Ishikawa (cell line): ENCODE data around the gene SIGLEC10.

ENCODE experiments used
- CREB1 ChIP-seq: IDR thresholded peaks from 2 replicates; pipeline ENCODE4 v1.6.1; 2012; ENCODE audit warnings: low read depth
- EGR1 ChIP-seq: IDR thresholded peaks from 2 replicates; pipeline ENCODE4 v1.6.1; 2012
- EP300 ChIP-seq: IDR thresholded peaks from 2 replicates; pipeline ENCODE4 v1.6.1; 2012; ENCODE audit warnings: borderline replicate concordance
- RAD21 ChIP-seq: IDR thresholded peaks from 2 replicates; pipeline ENCODE4 v1.6.1; 2012; ENCODE audit warnings: low read depth
- TAF1 ChIP-seq: IDR thresholded peaks from 2 replicates; pipeline ENCODE4 v1.6.1; 2012; ENCODE audit warnings: low read depth, mild to moderate bottlenecking
- TCF12 ChIP-seq: IDR thresholded peaks from 2 replicates; pipeline ENCODE4 v1.6.1; 2012; ENCODE audit warnings: low read depth
- TEAD4 ChIP-seq: IDR thresholded peaks from 2 replicates; pipeline ENCODE4 v1.6.1; 2012
- YY1 ChIP-seq: IDR thresholded peaks from 2 replicates; pipeline ENCODE4 v1.6.1; 2012; ENCODE audit warnings: low read depth
- TF ChIP-seq, protein P1 (sequence below): IDR thresholded peaks from 2 replicates; pipeline ENCODE4 v1.6.1; 2012; ENCODE audit warnings: low read depth, mild to moderate bottlenecking
- TF ChIP-seq, protein P2 (sequence below): IDR thresholded peaks from 2 replicates; pipeline ENCODE4 v1.6.1; 2012
- TF ChIP-seq, protein P3 (sequence below): IDR thresholded peaks from 2 replicates; pipeline ENCODE4 v1.6.1; 2012

DNA sequence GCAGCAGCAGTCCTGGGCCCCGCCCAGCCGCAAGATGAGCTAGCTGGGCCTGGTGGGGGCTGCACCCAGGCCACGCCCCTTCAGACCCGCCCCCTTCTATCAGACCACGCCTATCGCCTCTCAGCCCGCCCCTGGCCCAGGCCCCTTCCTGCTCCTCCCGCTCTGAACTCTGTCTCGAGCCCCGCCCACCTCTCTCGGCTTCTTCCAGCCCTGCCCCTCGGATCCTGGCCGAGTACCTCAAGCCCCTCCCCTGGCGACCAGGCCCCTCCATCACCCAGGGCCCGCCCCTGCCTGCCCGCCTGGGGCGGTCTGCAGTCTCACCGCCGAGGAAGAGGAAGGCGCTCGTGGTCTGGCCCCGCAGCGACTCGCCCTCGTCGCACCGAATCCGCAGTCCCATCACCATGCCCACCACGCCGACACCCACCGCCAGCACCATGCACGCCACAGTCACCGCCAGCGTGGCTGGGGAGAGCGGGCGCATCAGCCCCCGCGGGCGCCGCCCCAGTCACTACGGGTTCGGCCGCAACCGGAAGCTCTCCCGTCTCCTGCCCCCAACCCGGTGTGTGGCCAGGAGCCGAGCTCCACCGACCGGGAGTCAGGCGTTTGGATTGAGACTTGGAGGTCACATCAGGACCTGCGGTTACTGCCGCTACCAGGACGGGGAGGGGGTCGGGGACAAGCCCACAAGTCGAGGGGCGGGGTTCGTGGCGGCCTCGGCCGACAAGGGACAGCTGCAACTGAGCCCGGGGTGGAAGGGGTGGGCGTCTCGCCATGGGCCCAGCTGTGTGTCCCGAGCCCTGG, 49.7 kb downstream of the SIGLEC10 start:
- TF ChIP-seq, protein P1, sequence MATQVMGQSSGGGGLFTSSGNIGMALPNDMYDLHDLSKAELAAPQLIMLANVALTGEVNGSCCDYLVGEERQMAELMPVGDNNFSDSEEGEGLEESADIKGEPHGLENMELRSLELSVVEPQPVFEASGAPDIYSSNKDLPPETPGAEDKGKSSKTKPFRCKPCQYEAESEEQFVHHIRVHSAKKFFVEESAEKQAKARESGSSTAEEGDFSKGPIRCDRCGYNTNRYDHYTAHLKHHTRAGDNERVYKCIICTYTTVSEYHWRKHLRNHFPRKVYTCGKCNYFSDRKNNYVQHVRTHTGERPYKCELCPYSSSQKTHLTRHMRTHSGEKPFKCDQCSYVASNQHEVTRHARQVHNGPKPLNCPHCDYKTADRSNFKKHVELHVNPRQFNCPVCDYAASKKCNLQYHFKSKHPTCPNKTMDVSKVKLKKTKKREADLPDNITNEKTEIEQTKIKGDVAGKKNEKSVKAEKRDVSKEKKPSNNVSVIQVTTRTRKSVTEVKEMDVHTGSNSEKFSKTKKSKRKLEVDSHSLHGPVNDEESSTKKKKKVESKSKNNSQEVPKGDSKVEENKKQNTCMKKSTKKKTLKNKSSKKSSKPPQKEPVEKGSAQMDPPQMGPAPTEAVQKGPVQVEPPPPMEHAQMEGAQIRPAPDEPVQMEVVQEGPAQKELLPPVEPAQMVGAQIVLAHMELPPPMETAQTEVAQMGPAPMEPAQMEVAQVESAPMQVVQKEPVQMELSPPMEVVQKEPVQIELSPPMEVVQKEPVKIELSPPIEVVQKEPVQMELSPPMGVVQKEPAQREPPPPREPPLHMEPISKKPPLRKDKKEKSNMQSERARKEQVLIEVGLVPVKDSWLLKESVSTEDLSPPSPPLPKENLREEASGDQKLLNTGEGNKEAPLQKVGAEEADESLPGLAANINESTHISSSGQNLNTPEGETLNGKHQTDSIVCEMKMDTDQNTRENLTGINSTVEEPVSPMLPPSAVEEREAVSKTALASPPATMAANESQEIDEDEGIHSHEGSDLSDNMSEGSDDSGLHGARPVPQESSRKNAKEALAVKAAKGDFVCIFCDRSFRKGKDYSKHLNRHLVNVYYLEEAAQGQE = no peak
- TF ChIP-seq YY1 (no peak), CREB1 (no peak), RAD21 (no peak), TAF1 (no peak; the same call in 1 of the 2 replicates), EGR1 (no peak), TCF12 (no peak; the same call in 1 of the 2 replicates), EP300 (no peak), TEAD4 (no peak)
- TF ChIP-seq, protein P2, sequence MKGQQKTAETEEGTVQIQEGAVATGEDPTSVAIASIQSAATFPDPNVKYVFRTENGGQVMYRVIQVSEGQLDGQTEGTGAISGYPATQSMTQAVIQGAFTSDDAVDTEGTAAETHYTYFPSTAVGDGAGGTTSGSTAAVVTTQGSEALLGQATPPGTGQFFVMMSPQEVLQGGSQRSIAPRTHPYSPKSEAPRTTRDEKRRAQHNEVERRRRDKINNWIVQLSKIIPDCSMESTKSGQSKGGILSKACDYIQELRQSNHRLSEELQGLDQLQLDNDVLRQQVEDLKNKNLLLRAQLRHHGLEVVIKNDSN = no peak
- TF ChIP-seq, protein P3, sequence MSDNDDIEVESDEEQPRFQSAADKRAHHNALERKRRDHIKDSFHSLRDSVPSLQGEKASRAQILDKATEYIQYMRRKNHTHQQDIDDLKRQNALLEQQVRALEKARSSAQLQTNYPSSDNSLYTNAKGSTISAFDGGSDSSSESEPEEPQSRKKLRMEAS = peak; percentile 62
